IPS-15b (cell line): ENCODE results near the gene RNF121.
"Not testable (repeated sequence)": the region's sequence is repeated elsewhere in the genome, so short reads cannot be mapped to it uniquely, and the experiment has no call there.

Experiments used
- H3K27me3 ChIP-seq: one replicate; pipeline ENCODE4 v1.6.1; 2013; ENCODE audit warnings: low read length; ENCODE audit not compliant: control insufficient read depth, insufficient read depth
- H3K36me3 ChIP-seq: one replicate; pipeline ENCODE4 v1.6.1; 2013; ENCODE audit warnings: low read length; ENCODE audit not compliant: control insufficient read depth, insufficient read depth
- H3K4me1 ChIP-seq: one replicate; pipeline ENCODE4 v1.6.1; 2013; ENCODE audit warnings: mild to moderate bottlenecking, low read length; ENCODE audit not compliant: control insufficient read depth, insufficient read depth
- H3K4me3 ChIP-seq: one replicate; pipeline ENCODE4 v1.5.1; 2013; ENCODE audit warnings: low read depth, low read length
- H3K9ac ChIP-seq: one replicate; pipeline ENCODE4 v1.6.1; 2013; ENCODE audit warnings: low read depth, mild to moderate bottlenecking, low read length
- H3K9me3 ChIP-seq: one replicate; pipeline ENCODE4 v1.6.1; 2013; ENCODE audit warnings: mild to moderate bottlenecking, low read length; ENCODE audit not compliant: control insufficient read depth, insufficient read depth

Gene RNF121

DNA sequence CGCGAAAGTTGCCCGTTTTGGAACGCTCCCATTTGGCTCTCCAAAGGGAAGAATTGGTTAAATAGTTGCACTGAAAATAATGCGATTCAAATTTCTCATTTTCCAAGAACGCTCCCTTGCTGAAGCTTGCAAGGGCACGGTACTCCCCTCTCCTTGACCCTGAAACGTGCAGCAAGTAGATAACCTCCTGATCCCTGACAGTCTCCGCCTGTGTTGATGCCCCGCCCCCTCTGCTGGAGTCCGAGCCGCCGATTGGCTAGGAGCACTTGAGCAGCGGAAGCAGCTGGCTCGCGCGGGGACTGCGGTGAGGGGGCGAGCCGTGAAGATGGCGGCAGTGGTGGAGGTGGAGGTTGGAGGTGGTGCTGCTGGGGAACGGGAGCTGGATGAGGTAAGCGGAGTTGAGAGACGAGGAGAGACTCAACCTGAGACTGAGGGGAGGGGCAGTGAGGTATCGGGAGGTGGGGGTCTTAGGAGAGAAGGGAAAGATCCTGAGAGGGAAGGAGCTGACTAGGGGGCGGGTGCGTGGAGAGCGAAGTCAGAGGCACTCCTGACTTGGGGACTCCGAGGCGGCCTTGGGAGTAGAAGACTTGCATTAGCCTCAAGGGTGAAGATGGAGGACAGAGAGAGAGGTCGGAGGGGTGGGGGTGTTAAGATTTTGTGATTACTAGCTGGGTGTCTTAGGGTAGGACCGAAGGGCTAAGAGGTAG is at the start of gene RNF121:
Gene RNF121, plus strand, starts transcription at position 310 of the 707 bp plus-strand sequence. Its CDS starts 16 bp downstream, at position 326.
- Histone ChIP-seq H3K9ac (peak within 1 kb of the TSS; percentile 100), H3K27me3 (no peaks in the 10 kb centered on the region), H3K9me3 (no peaks in the 10 kb centered on the region)

DNA sequence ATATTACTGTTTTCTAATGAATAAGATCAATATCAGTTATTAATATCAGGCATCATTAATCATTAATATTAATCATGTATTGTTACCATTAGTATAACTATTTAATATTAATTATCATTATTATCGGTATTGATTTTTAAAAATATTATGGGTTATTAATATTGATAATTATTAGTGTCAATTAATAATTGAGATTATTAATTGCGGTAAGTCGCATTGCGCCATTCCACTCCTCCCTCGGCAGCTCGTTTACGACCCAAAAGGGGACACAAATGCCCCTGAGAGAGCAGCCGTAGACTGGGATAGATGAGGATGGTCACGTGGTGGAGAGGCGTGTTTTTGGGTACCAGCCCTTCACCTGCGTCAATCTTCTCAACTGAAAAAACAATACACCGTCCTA is 43.0 kb upstream of the RNF121 start:
- not testable (repeated sequence) for H3K9ac ChIP-seq, H3K9me3 ChIP-seq, H3K4me1 ChIP-seq, H3K36me3 ChIP-seq, H3K27me3 ChIP-seq, H3K4me3 ChIP-seq

More for the DNA sequence above, at the start of gene RNF121:
- Histone ChIP-seq H3K36me3 (no peaks in the 10 kb centered on the region), H3K4me1 (peaks cover 3% of the 10 kb centered on the region), H3K4me3 (peak within 1 kb of the TSS; percentile 97)

DNA sequence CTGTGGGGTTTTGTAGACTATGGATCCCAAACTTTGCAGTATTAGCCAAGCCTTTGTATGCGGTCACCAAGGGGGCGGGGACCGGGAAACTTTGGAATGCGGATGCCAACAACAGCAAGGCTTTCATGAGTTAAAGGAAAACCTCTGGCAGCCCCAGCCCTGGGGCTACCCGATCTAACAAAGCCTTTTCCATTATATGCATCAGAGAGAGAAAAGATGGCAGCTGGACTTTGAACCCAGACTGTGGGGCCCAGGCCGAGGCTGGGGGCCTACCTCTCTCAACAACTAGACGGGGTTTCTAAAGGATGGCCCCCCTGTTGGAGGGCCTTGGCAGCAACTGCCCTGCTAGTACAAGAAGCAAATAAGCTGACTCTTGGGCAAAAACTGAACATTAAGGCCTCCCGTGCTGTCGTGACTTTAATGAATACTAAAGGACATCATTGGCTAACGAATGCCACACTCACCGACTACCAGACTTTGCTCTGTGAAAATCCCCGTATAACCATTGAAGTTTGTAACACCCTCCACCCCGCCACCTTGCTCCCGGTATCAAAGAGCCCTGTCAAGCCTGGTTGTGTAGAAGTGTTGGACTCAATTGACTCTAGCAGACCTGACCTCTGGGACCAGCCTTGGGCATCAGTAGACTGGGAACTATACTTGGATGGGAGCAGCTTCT is 40.4 kb upstream of the RNF121 start:
- H3K4me1 ChIP-seq, H3K9me3 ChIP-seq, H3K9ac ChIP-seq, H3K4me3 ChIP-seq, H3K27me3 ChIP-seq, H3K36me3 ChIP-seq: not testable (repeated sequence)

DNA sequence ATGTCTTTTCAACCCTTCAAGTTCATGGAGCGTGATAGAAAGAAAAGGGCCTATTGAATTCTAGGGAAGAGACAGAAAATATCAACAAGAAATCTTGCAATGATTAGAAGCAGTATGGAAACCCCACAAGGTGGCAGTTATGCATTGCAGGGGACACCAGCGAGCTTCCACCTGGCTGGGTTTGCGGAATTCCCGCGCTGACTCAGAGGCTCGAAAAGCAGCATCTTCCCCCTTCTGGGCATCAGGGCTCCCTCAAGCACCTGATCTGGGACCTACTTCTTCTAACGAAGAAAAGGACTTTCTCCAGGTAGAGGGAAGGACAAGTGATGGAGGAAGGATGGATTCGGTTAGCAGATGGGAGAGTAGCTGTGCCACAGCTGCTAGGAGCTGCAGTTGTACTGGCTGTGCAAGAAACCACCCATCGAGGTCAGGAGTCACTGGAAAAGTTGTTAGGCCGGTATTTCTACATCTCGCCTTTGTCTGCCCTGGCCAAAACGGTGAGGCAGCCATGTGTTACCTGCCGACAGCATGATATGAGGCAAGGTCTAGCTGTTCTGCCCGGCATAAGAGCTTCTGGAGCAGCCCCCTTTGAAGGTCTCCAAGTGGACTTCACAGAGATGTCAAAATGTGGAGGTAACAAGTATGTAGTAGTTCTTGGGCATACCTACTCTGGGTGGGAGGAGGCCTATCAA is 39.5 kb upstream of the RNF121 start:
- not testable (repeated sequence) for H3K4me3 ChIP-seq, H3K9ac ChIP-seq, H3K9me3 ChIP-seq, H3K36me3 ChIP-seq, H3K4me1 ChIP-seq, H3K27me3 ChIP-seq

DNA sequence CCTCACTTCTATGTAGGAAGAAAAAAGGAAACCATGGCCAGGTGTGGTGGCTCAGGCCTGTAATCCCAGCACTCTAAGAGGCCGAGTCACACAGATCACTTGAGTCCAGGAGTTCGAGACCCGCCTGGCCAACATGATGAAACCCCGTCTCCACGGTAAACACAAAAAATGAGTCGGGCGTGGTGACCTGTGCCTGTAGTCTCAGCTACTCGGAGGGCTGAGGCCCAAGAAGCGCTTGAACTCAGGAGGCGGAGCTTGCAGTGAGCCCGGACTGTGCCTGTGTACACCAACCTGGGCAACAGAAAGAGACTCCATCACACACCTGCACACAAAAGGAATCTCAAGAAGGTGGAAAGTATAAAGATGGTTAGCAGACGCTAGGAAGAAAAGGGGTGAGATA is 32.9 kb upstream of the RNF121 start:
- Histone ChIP-seq H3K9me3 (no peaks in the 10 kb centered on the region), H3K4me1 (no peaks in the 10 kb centered on the region), H3K27me3 (no peaks in the 10 kb centered on the region), H3K9ac (no peak overlapping the region), H3K4me3 (no peak overlapping the region), H3K36me3 (no peaks in the 10 kb centered on the region)

DNA sequence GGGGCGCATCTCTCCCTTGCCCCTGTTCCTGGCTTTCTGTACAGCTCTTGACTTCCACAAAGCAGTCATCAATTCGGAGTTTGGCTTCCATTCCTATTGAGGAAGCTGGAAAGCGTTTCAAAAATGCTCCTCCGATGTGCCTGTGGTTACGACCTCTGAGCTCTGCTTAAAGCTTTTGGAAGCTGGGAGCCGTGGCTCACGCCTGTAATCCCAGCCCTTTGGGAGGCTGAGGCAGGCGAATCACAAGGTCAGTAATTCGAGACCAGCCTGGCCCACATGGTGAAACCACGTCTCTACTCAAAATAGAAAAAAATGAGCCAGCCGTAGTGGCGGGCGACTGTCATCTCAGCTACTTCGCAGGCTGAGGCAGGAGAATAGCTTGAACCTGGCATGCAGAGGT is 27.7 kb upstream of the RNF121 start:
- not testable (repeated sequence) for H3K9me3 ChIP-seq, H3K36me3 ChIP-seq, H3K4me1 ChIP-seq, H3K27me3 ChIP-seq, H3K4me3 ChIP-seq, H3K9ac ChIP-seq

DNA sequence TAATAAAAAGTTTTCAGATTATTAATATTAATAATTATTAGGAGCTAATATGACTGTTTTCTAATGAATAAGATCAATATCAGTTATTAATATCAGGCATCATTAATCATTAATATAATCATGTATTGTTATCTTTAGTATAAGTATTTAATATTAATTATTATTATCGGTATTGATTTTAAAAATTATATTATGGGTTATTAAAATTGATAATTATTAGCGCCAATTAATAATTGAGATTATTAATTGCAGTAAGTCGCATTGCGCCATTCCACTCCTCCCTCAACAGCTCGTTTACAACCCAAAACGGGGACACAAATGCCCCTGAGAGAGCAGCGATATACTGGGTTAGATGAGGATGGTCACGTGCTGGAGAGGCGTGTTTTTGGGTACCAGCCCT is 20.6 kb upstream of the RNF121 start:
- Histone ChIP-seq H3K36me3 (no peaks in the 10 kb centered on the region), H3K4me3 (no peak overlapping the region), H3K27me3 (no peaks in the 10 kb centered on the region), H3K9ac (no peak overlapping the region), H3K9me3 (no peaks in the 10 kb centered on the region), H3K4me1 (no peaks in the 10 kb centered on the region)

DNA sequence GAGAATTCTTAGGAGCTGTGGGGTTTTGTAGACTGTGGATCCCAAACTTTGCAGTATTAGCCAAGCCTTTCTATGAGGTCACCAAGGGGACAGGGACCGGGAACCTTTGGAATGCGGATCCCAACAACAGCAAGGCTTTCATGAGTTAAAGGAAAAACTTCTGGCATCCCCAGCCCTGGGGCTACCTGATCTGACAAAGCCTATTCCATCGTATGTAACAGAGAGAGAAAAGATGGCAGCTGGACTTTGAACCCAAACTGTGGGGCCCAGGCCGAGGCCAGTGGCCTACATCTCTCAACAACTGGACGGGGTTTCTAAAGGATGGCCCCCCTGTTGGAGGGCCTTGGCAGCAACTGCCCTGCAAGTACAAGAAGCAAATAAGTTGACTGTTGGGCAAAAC is 18.1 kb upstream of the RNF121 start:
- not testable (repeated sequence) for H3K9me3 ChIP-seq, H3K4me3 ChIP-seq, H3K27me3 ChIP-seq, H3K4me1 ChIP-seq, H3K36me3 ChIP-seq, H3K9ac ChIP-seq

DNA sequence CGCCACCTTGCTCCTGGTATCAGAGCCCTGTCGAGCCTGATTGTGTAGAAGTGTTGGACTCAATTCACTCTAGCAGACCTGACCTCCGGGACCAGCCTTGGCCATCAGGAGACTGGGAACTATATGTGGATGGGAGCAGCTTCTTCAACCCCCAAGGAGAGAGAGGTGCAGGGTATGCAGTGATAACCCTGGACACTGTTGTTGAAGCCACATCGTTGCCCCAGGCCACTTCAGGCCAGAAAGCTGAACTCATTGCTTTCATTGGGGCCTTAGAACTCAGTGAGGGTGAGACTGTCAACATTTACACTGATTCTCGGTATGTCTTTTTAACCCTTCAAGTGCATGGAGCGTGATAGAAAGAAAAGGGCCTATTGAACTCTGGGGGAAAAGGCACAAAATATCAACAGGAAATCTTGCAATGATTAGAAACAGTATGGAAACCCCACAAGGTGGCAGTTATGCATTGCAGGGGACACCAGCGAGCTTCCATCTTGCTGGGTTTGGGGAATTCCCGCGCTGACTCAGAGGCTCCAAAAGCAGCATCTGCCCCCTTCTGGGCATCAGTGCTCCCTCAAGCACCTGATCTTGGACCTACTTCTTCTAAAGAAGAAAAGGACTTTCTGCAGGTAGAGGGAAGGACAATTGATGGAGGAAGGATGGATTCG is 17.4 kb upstream of the RNF121 start:
- not testable (repeated sequence) for H3K4me1 ChIP-seq, H3K36me3 ChIP-seq, H3K9ac ChIP-seq, H3K9me3 ChIP-seq, H3K27me3 ChIP-seq, H3K4me3 ChIP-seq

DNA sequence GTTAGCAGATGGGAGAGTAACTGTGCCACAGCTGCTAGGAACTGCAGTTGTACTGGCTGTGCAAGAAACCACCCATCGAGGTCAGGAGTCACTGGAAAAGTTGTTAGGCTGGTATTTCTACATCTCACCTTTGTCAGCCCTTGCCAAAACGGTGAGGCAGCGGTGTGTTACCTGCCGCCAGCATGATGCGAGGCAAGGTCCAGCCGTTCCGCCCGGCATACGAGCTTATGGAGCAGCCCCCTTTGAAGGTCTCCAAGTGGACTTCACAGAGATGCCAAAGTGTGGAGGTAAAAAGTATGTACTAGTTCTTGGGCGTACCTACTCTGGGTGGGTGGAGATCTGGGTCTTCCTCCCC is 16.9 kb upstream of the RNF121 start:
- not testable (repeated sequence) for H3K9me3 ChIP-seq, H3K27me3 ChIP-seq, H3K4me3 ChIP-seq, H3K4me1 ChIP-seq, H3K36me3 ChIP-seq, H3K9ac ChIP-seq

DNA sequence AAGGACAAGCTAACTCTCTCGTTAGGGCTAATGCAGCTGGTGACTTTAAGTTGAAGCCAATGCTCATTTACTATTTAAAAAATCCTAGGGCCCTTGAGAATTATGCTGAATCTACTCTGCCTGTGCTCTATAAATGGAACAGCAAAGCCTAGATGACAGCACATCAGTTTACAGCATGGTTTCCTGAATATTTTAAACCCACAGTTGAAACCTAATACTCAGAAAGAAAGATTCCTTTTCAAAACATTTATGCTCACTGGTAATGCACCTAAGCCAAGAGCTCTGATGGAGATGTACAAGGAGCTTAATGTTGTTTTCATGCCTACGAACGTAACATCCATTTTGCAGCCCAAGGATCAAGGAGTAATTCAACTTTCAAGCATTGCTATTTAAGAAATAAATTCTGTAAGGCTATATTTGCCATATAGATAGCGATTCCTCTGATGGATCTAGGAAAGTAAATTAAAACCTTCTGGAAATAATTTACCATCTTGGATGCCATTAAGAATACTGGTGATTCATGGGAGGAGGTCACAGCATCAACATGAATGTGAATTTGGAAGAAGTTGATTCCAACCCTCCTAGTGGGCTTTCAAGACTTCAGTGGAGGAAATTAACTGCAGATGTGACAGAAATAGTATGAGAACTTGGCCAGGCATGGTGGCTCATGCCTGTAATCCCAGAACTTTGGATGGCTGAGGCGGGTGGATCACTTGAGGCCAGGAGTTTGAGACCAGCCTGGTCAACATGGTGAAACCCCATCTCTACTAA is 14.9 kb upstream of the RNF121 start:
- no peaks in the 10 kb centered on the region for H3K27me3 ChIP-seq
- peaks cover 10% of the 10 kb centered on the region for H3K36me3 ChIP-seq

More for the DNA sequence above, 14.9 kb upstream of the RNF121 start:
- no peaks in the 10 kb centered on the region for H3K4me1 ChIP-seq
- no peak overlapping the region for H3K9ac ChIP-seq
- H3K4me3 ChIP-seq = no peak overlapping the region
- H3K9me3 ChIP-seq = no peaks in the 10 kb centered on the region
